Measurements from ENCODE around the gene RAD51. TPM values are rescaled to one million over a fixed set of nuclear protein-coding genes. Genes with fewer than 3 reads are reported as not detected.

Gene RAD51
- total RNA-seq, 1 experiment from 2014 or later, result 14.5 TPM

GRCh38 chr15:40706121-40706520, 11.1 kb downstream of the RAD51 start:
- CTCF ChIA-PET, result interaction anchor here (0.6 kb wide), 1 partner anchor 212 kb away, joined by 4 read pairs; no protein-coding TSS in a partner anchor
- intact Hi-C loops (cut with micrococcal nuclease; ENCODE audit: unreplicated experiment), result no loop called here
- DNase-seq, result no peak
- H3K27ac Mint-ChIP-seq (ENCODE audit: unreplicated experiment), result no peak overlapping the region
- no peaks in the 10 kb centered on the region for H3K9me3 Mint-ChIP-seq (ENCODE audit: low read depth, unreplicated experiment)
- H3K4me3 Mint-ChIP-seq (ENCODE audit: low read depth, unreplicated experiment), result no peak overlapping the region
- H3K4me1 Mint-ChIP-seq (ENCODE audit: low read depth, unreplicated experiment), result no peaks in the 10 kb centered on the region
- H3K36me3 Mint-ChIP-seq (ENCODE audit: insufficient read depth, unreplicated experiment), result peaks cover 15% of the 10 kb centered on the region
- no peaks in the 10 kb centered on the region for H3K27me3 Mint-ChIP-seq (ENCODE audit: unreplicated experiment)
- BruUV-seq (replicated peaks), result no TSS peak
- TF ChIP-seq CTCF (IDR thresholded peaks at IDR 0.05; ENCODE audit: unreplicated experiment), result no peak

GRCh38 chr15:40714144-40714543, 19.2 kb downstream of the RAD51 start:
- DNase-seq, result no peak
- no peak overlapping the region for H3K27ac Mint-ChIP-seq (ENCODE audit: unreplicated experiment)
- CTCF ChIA-PET, result no interaction called here
- H3K4me3 Mint-ChIP-seq (ENCODE audit: low read depth, unreplicated experiment), result no peak overlapping the region
- no TSS peak for BruUV-seq (replicated peaks)
- no peaks in the 10 kb centered on the region for H3K27me3 Mint-ChIP-seq (ENCODE audit: unreplicated experiment)
- no peaks in the 10 kb centered on the region for H3K4me1 Mint-ChIP-seq (ENCODE audit: low read depth, unreplicated experiment)
- H3K36me3 Mint-ChIP-seq (ENCODE audit: insufficient read depth, unreplicated experiment), result peaks cover 10% of the 10 kb centered on the region
- intact Hi-C loops (cut with micrococcal nuclease; ENCODE audit: unreplicated experiment), result no loop called here
- no peak for TF ChIP-seq CTCF (IDR thresholded peaks at IDR 0.05; ENCODE audit: unreplicated experiment)
- H3K9me3 Mint-ChIP-seq (ENCODE audit: low read depth, unreplicated experiment), result no peaks in the 10 kb centered on the region

- Mint-ChIP-seq H3K9me3 (ENCODE audit: low read depth, unreplicated experiment) (no peaks in the 10 kb centered on the region), H3K27ac (ENCODE audit: unreplicated experiment) (no peak overlapping the region), H3K36me3 (ENCODE audit: insufficient read depth, unreplicated experiment) (no peaks in the 10 kb centered on the region), H3K27me3 (ENCODE audit: unreplicated experiment) (no peaks in the 10 kb centered on the region), H3K4me3 (ENCODE audit: low read depth, unreplicated experiment) (no peak overlapping the region), H3K4me1 (ENCODE audit: low read depth, unreplicated experiment) (no peaks in the 10 kb centered on the region)
- no peak for TF ChIP-seq CTCF (IDR thresholded peaks at IDR 0.05; ENCODE audit: unreplicated experiment)
- BruUV-seq (replicated peaks), result no TSS peak
- CTCF ChIA-PET, result no interaction called here
- no peak for DNase-seq
- intact Hi-C loops (cut with micrococcal nuclease; ENCODE audit: unreplicated experiment), result no loop called here
These were observed 21.2 kb downstream of the RAD51 start for GRCh38 chr15:40716165-40716564.

- Mint-ChIP-seq H3K4me3 (ENCODE audit: low read depth, unreplicated experiment) (no peak overlapping the region), H3K27ac (ENCODE audit: unreplicated experiment) (no peak overlapping the region), H3K36me3 (ENCODE audit: insufficient read depth, unreplicated experiment) (no peaks in the 10 kb centered on the region), H3K27me3 (ENCODE audit: unreplicated experiment) (no peaks in the 10 kb centered on the region), H3K4me1 (ENCODE audit: low read depth, unreplicated experiment) (no peaks in the 10 kb centered on the region), H3K9me3 (ENCODE audit: low read depth, unreplicated experiment) (no peaks in the 10 kb centered on the region)
- BruUV-seq (replicated peaks), result no TSS peak
- TF ChIP-seq CTCF (IDR thresholded peaks at IDR 0.05; ENCODE audit: unreplicated experiment), result no peak
- intact Hi-C loops (cut with micrococcal nuclease; ENCODE audit: unreplicated experiment), result no loop called here
- CTCF ChIA-PET, result interaction anchor here (0.5 to 0.6 kb wide), 2 partner anchors 79 to 112 kb away, joined by 3 to 7 read pairs; no protein-coding TSS in a partner anchor
- no peak for DNase-seq
These were observed 26.7 kb downstream of the RAD51 start for GRCh38 chr15:40721701-40722100.

Data from Calu3 (cell line).